Uterus (tissue), 2 donors: ENCODE results near the gene DNAJC28.

Experiments used
- CTCF ChIP-seq, 4 experiments: fragments of 200-600 bp in 2 of 4; fragments of 450-650 bp in 2 of 4; sonication (generic) in 2 of 4; IDR thresholded peaks; one replicate each; pipeline ENCODE4 v1.5.1; 2016 to 2019; ENCODE audit warnings: antibody characterized with exemption in 4 of 4, mild to moderate bottlenecking in 2 of 4, moderate library complexity in 1 of 4
- POLR2A ChIP-seq, 2 donors: fragments of 450-650 bp; IDR thresholded peaks; one replicate each; pipeline ENCODE4 v1.6.1; 2016; ENCODE audit warnings: antibody characterized with exemption in 2 of 2, mild to moderate bottlenecking in 1 of 2, moderate library complexity in 1 of 2

DNA sequence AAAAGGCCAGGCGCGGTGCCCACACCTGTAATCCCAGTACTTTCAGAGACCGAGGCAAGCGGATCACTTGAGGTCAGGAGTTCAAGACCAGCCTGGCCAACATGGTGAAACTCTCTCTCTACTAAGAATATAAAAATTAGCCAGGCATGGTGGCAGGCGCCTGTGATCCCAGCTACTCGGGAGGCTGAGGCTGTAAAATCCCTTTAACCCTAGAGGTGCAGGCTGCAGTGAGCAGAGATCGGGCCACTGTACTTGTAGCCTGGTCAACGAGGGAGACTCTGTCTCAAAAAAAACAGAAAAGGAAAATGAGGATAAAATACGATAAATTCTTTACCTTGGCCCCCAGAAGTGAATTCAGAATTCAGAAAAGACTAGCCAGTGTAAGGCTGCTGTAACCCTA, 13.3 kb downstream of the DNAJC28 start:
- no peak for TF ChIP-seq CTCF (IDR thresholded peaks at IDR 0.05)
- TF ChIP-seq POLR2A (IDR thresholded peaks at IDR 0.05): no peak
